ENCODE results near the gene COA3.
"Not testable (repeated sequence)": the region's sequence is repeated elsewhere in the genome, so short reads cannot be mapped to it uniquely, and the experiment has no call there.

Gene COA3

DNA sequence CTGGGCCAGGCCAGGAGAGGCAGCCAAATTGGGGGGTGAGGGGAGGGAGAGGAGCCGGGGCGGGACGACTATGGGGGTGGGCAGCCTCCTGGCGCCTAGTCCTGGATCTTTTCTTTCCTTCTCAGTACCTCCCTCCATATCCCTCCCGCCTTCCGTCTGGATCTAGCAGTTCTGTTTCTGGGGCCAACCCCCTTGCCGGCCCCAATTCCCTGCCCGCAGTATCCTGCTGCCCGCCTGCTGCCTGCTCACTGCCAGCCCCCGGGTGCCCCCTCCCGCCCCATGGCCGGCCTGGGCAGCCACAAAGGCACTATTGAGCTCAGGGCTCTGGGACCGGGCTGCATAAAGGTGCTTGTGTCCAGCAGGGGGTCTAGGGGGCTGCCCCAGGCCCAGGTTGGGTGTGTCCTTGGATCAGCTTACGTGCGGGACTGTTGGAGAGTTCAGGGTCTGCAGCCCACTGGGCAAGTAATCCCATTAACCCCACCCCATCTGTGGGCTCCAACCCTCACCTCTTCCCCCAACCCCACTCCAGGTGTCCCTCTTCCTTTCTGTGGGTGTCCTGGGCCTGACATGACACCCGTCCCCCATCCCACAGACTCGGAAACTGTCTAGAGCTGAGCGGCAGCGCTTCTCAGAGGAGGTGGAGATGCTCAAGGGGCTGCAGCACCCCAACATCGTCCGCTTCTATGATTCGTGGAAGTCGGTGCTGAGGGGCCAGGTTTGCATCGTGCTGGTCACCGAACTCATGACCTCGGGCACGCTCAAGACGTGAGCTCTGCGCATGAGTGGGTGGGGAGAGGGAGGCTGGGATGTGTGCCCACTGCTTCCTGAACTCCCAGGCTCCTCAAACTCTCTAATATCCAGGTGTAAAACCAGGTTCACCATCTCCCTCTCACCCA lies 16.1 kb downstream of the COA3 start:
- DNase-seq (ENCODE audit: low read depth in 2 of 2): no peak

DNA sequence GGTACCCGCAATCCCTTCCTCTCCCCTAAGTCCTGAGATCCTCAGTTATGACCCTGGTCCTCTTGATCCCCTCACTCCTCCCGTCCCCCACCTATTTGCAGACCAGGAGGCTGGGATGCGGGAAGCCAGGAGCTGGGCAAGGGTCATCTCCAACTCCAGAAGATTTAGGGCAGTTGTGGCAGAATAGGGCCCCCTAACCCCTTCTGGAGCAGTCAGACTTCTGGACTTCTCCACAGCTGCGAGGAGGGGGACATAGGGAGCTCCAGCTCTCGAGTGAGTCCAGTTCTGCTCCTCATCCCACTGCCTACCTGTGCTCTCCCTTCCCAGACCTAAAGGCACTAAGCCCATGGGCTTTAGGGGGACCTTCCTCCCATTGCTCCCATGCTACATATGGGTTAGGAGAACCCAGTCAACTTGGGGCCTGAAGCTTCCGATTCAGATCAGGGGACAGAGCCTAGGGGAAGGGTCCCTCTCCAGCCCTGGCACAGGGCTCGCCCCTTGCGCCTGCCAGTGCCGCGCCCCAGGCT lies 16.8 kb downstream of the COA3 start:
- DNase-seq (ENCODE audit: low read depth in 2 of 2): no peak

DNA sequence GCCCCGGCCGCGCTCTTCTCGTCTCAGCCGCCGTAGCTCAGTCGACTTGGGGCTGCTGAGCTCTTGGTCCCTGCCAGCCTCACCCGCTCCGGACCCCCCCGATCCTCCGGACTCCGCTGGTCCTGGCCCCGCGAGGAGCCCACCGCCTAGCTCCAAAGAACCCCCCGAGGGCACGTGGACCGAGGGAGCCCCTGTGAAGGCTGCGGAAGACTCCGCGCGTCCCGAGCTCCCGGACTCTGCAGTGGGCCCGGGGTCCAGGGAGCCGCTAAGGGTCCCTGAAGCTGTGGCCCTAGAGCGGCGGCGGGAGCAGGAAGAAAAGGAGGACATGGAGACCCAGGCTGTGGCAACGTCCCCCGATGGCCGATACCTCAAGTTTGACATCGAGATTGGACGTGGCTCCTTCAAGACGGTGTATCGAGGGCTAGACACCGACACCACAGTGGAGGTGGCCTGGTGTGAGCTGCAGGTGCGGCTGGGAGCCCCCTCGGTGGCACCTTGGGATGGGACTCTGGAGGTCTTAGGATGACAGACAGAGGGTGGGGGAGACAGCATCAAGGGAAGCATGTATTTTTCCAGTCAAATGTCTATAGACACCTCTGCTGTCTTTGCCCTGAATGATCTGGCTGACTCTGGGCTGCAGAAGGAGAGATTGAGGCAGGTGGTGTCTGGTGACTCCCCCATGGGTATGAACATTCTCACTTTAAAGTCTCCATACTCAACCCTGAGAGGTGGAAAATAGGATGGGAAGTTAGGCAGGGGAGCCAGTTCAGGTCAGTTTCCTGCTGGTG lies 17.5 kb downstream of the COA3 start:
- no peak for DNase-seq (ENCODE audit: low read depth in 2 of 2)

GRCh38 chr17:42779936-42780850 lies 18.3 kb downstream of the COA3 start, which contains the start of gene WNK4:
Gene WNK4 (plus strand): TSS chr17:42780610. CDS start chr17:42780699, 89 bp downstream.
- no peak for DNase-seq (ENCODE audit: low read depth in 2 of 2)

- DNase-seq (ENCODE audit: low read depth in 2 of 2): no peak
Observed at GRCh38 chr17:42779304-42779935, 19.1 kb downstream of the COA3 start.

- no peak for DNase-seq (ENCODE audit: low read depth in 2 of 2)
Observed at GRCh38 chr17:42778570-42778969, 19.9 kb downstream of the COA3 start.

GRCh38 chr17:42775534-42776098 lies 22.9 kb downstream of the COA3 start:
- no peak for DNase-seq (ENCODE audit: low read depth in 2 of 2)

- DNase-seq (ENCODE audit: low read depth in 2 of 2): no peak
Observed at GRCh38 chr17:42774066-42774745, 24.3 kb downstream of the COA3 start.

GRCh38 chr17:42773290-42774035 lies 25.0 kb downstream of the COA3 start, which contains the start of gene VPS25:
Gene VPS25 (plus strand): TSS chr17:42773449. CDS start chr17:42773476, 27 bp downstream.
- peak; percentile 49 to 63 for DNase-seq (ENCODE audit: low read depth in 2 of 2)

DNA sequence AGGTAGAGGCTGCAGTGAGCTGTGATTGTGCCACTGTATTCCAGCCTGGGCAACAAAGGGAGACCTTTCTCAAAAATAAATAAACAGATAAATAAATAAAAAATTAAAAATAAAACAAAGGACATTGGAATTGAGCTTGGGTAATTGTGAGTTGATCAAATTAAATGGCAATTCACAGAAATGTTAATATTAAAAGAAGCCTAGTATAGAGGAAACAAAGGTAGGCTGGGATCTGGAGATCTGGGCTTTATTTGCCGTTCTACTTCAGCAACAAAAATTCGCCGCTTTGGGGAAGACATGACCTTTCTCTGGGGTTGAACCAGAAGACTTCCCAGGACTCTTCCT lies 25.6 kb downstream of the COA3 start:
- no peak for DNase-seq (ENCODE audit: low read depth in 2 of 2)

GRCh38 chr17:42769964-42770363 lies 28.5 kb downstream of the COA3 start:
- DNase-seq (ENCODE audit: low read depth in 2 of 2): not testable (repeated sequence)

- DNase-seq (ENCODE audit: low read depth in 2 of 2): not testable (repeated sequence)
Observed at GRCh38 chr17:42768006-42768405, 30.5 kb downstream of the COA3 start.

GRCh38 chr17:42767512-42767911 lies 31.0 kb downstream of the COA3 start:
- DNase-seq (ENCODE audit: low read depth in 2 of 2): no peak

DNA sequence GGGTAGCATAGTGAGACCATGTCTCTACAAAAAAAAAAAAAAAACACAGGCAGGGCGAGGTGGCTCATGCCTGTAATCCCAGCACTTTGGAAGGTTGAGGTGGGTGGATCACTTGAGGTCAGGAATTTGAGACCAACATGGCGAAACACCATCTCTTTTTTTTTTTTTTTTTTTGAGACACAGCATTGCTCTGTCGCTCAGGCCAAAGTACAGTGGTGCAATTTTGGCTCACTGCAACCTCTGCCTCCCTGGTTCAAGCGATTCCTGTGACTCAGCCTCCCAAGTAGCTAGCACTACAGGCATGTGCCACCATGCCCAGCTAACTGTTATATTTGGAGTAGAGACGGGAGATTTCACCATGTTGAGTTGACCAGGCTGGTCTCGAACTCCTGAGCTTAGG lies 32.4 kb downstream of the COA3 start:
- DNase-seq (ENCODE audit: low read depth in 2 of 2): no peak

DNA sequence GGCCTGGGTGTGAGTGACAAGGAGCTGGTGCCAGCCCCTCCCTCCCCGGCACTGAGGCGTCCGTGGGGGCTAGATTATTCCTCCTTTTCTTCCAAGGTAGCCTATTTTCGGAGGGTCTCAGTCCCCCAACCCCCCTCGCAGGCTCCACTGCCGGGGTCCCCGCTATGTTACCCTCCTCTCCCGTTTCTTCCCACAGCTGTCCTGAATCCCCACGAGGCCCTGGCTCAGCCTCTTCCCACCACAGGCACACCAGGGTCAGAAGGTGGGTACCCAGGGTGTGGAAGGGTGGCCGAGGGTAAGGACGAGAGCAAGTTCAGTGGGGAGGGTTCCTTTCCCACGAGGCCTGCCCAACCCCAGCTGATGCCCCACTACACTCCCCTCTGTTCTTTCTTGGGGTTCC lies 36.9 kb downstream of the COA3 start:
- no peak for DNase-seq (ENCODE audit: low read depth in 2 of 2)

DNA sequence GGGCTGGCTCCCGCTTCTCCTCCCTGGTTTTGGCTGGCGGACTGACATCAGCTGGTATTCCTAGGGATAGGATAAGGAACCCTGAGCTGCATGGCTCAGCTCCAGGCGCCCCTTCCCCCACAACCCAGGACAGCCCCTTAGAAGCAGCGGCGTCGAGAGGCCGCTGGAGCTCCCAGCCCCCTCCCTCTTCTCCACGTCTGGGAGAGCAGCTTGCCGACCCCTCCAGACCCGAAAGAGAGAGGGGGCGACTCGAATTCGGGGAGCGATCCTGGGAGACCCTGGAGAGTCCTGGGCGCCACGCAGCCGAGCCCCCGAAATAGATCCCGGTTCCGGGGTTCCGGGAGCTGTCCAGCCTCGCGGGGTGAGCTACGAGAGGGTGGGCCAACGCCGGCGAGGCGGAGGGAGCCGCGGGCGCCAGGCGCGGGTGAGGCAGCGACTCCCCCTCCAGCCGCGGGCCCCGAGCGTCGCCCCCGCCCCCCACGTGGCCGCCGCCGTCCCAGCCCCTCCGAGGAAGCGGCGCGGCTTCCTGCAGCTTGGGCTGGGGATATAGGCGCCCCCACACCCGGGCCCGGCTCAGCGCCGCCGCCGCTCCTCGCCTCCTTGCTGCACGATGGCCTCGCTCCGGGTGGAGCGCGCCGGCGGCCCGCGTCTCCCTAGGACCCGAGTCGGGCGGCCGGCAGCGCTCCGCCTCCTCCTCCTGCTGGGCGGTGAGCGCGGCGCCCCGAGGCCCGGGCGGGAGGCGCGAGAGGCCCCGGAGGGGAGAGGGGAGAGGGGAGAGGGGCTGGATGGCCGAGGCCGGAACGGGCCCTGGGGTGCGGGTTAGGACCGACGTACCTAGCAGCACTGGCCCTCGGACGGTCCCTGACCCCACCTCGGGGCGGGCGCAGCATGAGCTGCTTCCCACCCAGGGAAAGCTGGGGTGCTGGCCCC lies 37.6 kb downstream of the COA3 start, which contains the start of gene RAMP2:
Gene RAMP2, plus strand, starts transcription at position 576 of the 930 bp plus-strand sequence. Its CDS starts 35 bp downstream, at position 611.
- no peak for DNase-seq (ENCODE audit: low read depth in 2 of 2)

DNA sequence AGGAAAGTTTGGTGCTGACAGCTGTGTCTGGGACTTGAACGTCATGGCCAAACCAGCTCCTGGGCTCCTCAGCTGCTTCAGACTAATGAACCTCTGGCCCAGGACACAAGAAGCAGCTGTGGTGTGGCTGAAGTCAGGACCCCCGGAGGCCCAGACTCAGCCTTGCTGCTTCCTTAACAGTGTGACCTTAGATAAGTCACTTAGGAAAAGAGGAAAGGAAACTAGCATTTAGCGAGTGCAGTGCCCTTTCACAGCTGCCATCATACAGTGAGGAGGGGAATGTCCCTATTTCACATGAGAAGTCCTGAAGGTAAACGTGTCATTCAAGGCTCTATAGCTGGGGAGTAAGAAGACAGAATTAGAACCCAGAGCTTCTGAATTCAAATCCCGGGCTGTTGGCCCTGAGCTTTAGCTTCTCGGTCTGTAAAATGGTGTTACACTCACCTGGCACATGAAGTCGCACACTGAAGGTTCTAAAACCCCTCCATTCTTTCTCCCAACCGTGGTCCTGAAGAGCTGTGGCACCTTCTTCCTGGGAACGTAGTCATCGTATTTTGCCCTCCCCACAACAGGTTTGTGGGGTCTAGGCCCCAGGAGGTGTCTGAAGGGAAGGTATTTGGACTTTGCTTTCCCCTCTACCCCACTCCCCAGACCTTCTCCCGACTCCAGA lies 38.4 kb downstream of the COA3 start:
- no peak for DNase-seq (ENCODE audit: low read depth in 2 of 2)
